Measurements from ENCODE around the gene SKAP2.
A peak's percentile ranks its signal among the peaks of the same experiment; 100 is the strongest.

DNA sequence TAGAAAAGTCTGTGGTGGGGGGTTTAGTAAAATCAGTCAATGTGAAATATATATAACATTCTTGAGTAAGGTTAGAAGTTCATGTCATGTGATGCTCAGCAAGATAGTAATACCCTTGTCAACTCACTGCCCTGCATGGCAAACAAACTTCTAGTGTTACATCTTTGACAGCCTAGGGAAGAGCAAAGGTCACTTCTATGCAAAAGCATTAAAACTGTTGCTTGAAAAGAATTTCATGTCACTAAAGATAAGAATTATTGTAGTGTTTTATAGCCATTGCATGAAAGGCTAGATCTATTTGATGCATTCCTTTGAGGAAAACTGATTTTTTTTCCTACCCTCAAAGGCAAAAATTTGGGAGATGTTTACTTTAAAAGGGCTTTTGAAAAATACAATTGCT, 176.0 kb downstream of the SKAP2 start:
- TF ChIP-seq ZSCAN29 (CRISPR knock-in tag; conservative IDR thresholded peaks at IDR 0.05) (no peak), ZNF543 (CRISPR knock-in tag; IDR thresholded peaks at IDR 0.05) (no peak), TBL1XR1 (IDR thresholded peaks at IDR 0.05; ENCODE audit: borderline replicate concordance, low read length, partially characterized antibody) (no peak), NCOA5 (CRISPR knock-in tag; IDR thresholded peaks at IDR 0.05) (no peak), SIN3A (IDR thresholded peaks at IDR 0.05; ENCODE audit: borderline replicate concordance, low read depth, low read length) (no peak), ZNF501 (CRISPR knock-in tag; IDR thresholded peaks at IDR 0.05) (no peak)
- TF ChIP-seq, protein P1, sequence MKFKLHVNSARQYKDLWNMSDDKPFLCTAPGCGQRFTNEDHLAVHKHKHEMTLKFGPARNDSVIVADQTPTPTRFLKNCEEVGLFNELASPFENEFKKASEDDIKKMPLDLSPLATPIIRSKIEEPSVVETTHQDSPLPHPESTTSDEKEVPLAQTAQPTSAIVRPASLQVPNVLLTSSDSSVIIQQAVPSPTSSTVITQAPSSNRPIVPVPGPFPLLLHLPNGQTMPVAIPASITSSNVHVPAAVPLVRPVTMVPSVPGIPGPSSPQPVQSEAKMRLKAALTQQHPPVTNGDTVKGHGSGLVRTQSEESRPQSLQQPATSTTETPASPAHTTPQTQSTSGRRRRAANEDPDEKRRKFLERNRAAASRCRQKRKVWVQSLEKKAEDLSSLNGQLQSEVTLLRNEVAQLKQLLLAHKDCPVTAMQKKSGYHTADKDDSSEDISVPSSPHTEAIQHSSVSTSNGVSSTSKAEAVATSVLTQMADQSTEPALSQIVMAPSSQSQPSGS (CRISPR knock-in tag; IDR thresholded peaks at IDR 0.05), result peak; percentile 48; the same call in 1 of the 2 replicates
